ENCODE data around the gene CES4A.
A peak's percentile ranks its signal among the peaks of the same experiment; 100 is the strongest.
"Not testable (repeated sequence)": the region's sequence is repeated elsewhere in the genome, so short reads cannot be mapped to it uniquely, and the experiment has no call there.

The CES4A gene

GRCh38 chr16:66988197-66988788 is at the start of gene CES4A:
TSS of gene CES4A (plus strand) at chr16:66988589. CDS start at chr16:66988773, 184 bp downstream.
- peak; percentile 41 for DNase-seq (ENCODE audit: low read depth)

DNA sequence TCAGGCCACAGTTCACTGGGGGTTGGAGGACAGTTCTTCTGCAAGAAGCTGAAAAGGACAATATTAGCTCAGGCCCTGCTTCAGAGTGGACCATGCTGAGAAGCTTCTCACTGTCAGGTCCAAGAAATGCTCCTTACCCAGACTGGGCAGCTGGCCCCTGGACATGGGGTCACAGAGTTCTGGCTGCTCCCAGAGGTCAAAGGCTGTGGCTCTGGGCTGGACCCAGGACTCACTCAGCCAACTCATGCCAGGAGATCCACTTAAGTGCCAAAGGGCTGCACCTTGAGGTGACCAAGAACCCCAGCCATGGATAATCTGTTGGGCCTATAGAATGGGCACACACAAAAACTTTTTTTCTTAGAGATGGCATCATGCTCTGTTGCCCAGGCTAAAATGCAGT is 49.0 kb upstream of the CES4A start:
- no peak for DNase-seq (ENCODE audit: low read depth)

GRCh38 chr16:66940236-66940635 is 48.2 kb upstream of the CES4A start:
- no peak for DNase-seq (ENCODE audit: low read depth)

- DNase-seq (ENCODE audit: low read depth): no peak
These were observed 45.4 kb upstream of the CES4A start for GRCh38 chr16:66942981-66943380.

DNA sequence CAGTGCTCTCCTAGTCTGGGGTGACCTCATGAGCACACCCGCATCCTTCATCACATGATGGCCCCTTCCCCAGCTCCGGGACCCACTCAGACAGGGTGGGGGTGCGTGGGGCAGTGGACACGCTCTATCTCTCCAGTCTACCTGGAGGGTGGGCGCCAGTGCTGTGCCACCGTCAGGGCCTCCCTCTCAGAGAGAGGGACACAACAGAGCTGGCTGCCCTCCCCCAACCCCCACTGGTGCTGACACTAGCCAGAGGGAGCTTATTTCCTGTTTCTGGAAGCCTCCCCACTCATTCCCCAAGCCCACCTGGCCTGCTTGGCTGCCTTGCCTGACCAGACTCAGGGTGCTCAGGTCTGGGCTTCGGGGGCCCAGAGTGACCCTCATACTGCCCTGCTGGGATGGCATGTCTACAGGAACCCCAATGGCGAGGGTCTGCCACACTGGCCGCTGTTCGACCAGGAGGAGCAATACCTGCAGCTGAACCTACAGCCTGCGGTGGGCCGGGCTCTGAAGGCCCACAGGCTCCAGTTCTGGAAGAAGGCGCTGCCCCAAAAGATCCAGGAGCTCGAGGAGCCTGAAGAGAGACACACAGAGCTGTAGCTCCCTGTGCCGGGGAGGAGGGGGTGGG is 44.8 kb upstream of the CES4A start:
- DNase-seq (ENCODE audit: low read depth): no peak

- DNase-seq (ENCODE audit: low read depth): no peak
These were observed 44.3 kb upstream of the CES4A start for GRCh38 chr16:66944054-66944441.

DNA sequence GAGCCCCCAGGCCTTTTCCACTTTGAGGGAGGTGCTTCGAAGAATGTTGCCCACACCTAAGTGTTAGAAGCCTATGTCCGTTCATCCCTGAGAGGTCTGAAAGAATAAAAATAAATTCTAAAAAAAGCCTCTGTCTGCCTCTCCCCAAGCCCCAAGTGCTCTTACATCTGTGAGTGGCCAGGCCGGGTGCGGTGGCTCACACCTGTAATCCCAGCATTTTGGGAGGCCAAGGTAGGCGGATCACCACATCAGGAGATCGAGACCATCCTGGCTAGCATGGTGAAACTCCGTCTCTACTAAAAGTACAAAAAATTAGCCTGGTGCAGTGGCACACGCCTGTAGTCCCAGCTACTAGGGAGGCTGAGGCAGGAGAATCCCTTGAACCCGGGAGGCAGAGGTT is 43.4 kb upstream of the CES4A start:
- DNase-seq (ENCODE audit: low read depth): not testable (repeated sequence)

GRCh38 chr16:66945939-66946338 is 42.5 kb upstream of the CES4A start:
- DNase-seq (ENCODE audit: low read depth): no peak

DNA sequence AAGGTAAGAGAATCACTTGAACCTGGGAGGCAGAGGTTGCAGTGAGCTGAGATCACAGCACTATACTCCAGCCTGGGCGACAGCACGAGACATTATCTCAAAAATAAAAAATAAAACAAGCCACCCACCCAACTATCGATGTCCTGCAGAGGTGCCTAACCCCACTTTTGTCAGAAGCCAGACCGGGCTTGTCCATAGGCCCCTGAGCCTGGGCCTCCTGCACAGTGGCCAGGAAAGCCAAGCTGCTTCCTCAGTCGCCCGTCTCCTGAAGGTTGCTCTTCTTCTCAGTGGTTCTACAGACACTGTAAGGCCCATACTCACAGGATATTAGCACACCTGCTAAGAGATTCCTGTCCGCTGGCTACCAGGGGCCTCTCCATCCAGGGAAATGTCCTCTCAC is 41.8 kb upstream of the CES4A start:
- DNase-seq (ENCODE audit: low read depth): no peak

DNA sequence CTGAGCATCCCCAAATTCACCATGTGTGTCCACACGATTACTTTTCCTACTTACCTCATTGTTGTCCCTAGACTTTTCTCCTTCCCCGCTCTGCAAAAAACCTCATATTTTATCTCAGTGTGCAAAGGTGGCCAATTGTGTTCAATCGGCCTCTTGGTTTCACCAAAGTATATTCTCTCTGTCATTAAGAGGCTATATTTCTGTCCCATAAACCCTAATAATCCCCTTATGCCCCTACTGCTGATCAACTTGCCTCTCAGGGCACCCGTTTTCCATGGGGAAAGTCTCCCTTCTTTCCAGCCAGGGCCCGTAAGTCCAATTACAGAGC is 41.5 kb upstream of the CES4A start:
- DNase-seq (ENCODE audit: low read depth): no peak

DNA sequence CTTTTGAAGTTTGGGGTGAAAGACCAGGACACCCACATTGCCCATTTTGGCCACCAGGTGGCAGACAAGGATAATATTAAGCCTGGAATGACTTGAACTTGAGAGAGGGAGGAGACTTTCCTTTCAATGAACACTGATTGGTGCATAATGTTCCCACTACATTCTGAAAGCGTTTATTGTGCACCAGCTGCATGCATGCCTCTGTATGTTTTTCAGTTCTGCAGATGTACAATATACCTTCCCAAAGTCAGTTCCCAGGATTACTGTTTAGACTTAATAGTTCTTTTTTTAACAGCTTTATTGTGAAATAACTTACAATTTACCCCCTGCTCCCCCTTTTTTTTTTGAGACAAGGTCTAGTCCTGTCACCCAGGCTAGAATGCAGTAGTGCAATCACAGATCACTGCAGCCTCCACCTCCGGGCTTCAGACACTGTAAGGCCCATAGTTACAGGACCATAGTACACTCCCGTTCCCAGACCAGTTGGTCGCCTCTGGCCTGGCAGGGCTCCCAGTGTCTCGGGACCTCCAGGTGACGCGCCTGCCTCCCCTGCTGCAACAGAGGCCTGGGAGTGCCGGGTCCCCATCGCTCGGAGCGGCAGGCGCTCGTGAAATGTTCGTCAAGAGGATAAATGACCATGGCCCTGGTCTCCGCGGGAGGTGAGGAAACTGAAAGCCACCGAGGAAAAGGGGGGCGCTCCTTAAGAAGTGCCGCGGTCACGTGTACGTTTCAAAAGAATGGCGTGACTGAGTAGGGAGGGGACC is 40.9 kb upstream of the CES4A start:
- no peak for DNase-seq (ENCODE audit: low read depth)

DNA sequence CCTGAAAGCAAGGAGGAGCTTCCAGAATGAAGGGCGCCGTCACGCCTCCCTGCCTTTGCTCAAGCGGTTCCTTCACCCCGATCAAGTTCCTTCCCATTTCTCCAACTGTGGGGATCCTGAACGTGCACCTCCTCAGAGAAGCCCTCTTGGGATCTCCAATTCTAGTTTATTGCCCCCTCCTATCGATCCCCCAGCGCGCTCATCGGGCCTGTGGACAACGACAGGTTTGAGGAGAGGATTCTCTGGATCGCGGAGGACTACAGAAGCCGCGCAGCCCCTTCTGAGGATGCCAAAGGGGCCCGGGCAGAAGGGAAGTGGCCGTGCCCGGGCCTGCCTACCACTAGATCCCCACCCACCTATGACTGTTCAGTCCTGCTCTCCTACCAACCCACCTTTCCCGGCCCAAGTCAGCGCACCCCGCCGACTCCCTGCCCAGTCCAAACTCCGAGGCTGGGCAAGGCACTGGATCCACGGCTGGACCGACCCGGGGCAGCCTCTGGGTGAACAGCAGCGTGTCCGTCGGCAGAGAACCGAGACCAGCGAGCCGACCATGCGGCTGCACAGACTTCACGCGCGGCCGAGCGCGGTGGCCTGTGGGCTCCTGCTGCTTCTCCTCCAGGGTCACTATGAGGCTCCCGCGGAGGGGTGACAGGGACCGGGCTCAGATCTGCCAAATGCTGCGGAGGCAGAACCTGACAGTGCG is 40.1 kb upstream of the CES4A start:
- DNase-seq (ENCODE audit: low read depth): no peak

GRCh38 chr16:66948837-66949225 is 39.6 kb upstream of the CES4A start:
- DNase-seq (ENCODE audit: low read depth): no peak

GRCh38 chr16:66949472-66949871 is 38.9 kb upstream of the CES4A start:
- DNase-seq (ENCODE audit: low read depth): no peak

DNA sequence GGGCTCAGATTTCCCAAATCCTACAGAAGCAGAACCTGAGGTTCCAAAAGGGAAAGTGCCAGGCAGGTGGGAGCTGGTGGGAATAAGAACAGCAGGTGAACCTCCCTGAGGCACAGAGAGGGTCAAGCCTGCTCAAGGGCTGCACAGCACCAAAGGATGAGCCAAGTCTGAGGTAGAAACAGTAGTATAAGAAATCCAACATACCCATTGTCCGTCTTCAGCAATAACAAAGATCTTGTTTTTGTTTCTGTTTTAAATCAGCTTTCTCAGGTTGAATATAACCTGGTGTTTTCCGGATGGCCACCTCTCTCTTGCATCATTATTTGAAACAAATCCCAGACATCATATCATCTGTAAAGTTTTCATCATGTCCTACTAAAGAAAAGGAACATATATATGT is 38.0 kb upstream of the CES4A start:
- DNase-seq (ENCODE audit: low read depth): no peak

DNA sequence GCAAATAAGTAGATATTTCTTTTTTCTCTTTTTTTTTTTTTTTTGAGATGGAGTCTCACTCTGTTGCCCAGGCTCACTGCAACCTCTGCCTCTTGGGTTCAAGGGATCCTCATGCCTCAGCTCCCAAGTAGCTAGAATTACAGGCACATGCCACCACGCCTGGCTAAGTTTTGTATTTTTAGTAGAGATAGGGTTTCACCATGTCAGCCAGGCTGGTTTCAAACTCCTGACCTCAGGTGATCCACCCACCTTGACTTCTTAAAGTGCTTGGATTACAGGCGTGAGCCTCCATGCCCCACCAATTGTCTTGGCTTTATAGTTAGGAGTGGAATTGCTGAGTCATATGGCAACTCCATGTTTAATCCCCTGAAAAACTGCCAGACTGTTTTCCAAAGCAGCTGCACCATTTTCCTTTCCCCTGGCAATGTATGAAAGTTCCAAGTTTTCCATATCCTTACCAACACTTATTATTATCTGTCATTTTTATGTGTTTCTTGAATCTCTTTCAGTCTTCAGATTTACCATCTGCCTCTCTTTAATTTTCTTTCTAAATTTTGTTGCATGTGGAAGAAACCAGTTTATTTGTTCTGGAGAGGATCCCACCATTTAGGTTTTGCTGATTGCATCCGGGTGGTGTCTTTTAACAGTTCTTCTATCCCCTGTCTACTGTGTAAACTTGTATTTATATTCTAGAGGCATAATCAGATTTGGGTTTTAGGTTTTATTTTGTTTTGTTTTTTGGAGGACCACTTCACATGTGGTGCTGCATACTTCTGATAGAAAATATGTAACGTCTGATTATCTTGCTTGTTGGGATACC is 37.2 kb upstream of the CES4A start:
- no peak for DNase-seq (ENCODE audit: low read depth)

- no peak for DNase-seq (ENCODE audit: low read depth)
These were observed 35.8 kb upstream of the CES4A start for GRCh38 chr16:66952430-66953110.

DNA sequence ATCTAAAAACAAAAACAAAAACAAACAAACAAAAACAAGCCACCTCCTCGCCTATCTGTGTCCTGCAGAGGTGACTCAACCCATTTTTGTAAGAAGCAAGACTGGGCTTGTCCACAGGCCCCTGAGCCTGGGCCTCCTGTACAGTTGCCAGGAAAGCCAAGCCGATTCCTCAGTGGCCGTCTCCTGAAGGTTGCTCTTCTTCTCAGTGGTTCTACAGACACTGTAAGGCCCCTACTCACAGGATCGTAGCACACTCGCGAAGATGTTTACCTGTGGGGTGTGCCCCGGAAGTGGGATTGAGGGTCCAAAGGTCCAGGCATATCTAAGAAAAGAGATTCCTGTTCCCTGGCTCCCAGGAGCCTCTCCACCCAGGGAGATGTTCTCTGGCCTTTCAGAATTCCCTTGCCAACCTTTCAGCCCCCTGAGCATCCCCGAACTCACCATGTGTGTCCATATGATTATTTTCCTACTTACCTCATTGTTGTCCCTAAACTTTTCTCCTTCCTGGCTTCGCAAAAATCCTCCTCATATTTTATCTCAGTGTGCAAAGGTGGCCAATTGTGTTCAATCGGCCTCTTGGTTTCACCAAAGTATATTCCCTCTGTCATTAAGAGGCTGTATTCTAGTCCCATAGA is 34.8 kb upstream of the CES4A start:
- no peak for DNase-seq (ENCODE audit: low read depth)

DNA sequence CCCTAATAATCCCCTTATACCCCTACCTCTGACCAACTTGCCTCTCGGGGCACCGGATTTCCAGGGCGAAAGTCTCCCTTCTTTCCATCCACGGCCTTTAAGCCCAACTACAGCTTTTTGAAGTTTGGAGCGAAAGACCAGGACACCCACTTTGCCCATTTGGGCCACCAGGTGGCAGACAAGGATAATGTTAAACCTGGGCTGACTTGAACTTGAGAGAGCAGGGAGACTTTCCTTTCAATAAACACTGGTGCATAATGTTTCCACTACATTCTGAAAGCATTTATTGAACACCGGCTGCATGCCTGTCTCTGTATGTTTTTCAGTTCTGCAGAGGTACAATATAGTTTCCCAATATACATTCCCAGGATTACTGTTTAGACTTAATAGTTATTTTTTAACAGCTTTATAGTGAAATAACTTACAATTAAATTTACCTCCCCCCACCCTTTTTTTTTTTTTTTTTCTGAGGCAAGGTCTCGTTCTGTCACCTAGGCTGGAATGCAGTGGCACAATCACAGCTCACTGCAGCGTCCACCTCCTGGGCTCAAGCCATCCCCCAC is 34.2 kb upstream of the CES4A start:
- DNase-seq (ENCODE audit: low read depth): no peak

DNA sequence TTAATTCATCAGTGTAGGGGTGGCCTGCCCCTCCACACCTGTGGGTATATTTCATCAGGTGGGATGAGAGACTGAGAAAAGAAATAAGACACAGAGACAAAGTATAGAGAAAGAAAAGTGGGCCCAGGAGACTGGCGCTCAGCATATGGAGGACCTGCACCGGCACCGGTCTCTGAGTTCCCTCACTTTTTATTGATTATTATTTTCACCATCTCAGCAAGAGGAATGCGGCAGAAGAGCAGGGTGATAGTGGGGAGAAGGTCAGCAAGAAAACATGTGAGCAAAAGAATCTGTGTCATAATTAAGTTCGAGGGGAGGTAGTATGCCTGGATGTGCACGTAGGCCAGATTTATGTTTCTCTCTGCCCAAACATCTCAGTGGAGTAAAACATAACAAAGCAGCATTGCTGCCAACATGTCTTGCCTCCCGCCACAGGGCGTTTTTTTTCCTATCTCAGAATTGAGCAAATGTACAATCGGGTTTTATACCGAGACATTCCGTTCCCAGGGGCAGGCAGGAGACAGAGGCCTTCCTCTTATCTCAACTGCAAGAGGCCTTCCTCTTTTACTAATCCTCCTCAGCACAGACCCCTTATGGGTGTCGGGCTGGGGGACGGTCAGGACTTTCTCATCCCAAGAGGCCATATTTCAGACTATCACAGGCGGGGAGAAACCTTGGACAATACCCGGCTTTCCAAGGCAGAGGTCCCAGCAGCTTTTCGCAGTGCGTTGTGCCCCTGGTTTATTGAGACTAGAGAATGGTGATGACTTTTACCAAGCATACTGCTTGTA is 32.8 kb upstream of the CES4A start:
- DNase-seq (ENCODE audit: low read depth): not testable (repeated sequence)
